ENCODE data around the gene SLC47A1. TPM values are rescaled to one million over a fixed set of nuclear protein-coding genes. Genes with fewer than 3 reads are reported as not detected.

SLC47A1 gene
- total and polyA plus RNA-seq, 2 experiments from 2014 or later = 0.76 to 7.0 TPM

DNA sequence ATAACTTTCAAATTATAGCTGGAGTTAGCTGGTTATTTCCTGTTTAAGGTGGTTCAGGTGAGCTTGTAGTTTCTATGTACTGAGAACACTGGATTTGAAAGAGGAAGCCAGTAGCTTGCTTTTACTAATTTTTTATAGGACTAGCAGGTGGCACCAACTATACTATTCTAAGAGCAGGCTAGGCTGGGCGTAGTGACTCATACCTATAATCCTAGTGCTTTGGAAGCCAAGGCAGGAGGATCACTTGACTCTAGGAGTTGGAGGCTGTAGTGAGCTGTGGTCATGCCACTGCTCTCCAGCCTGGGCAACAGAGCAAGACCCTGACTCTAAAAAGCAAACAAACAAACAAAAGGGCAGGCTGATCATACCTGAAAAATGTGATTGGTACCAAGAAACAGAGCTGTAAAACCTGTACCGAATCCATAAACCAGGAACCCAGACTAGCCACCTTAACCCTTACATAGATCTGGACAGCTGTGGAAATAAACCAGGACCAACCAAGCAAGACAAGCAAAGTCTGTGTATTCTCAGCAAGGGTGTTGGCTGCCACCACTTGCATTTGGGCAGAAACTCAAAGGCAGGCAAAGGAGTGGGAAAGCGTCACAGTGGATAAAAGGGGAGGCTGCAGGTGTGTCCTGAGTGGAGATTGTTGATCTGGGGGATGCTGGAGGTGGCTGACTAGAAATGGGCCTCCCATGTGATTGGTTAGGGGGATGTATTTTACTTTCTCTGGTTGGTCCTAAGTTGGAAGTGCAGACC, 36.3 kb downstream of the SLC47A1 start:
- in situ Hi-C loops (cut with MboI) = no loop called here
- Histone ChIP-seq H3K4me2 (ENCODE audit: unreplicated experiment) (no peak overlapping the region), H3K9me3 (ENCODE audit: low read depth) (no peaks in the 10 kb centered on the region), H3K4me1 (ENCODE audit: insufficient read depth) (no peaks in the 10 kb centered on the region), H3K9me2 (ENCODE audit: insufficient read depth) (no peaks in the 10 kb centered on the region), H3K27me3 (replicated peaks; ENCODE audit: insufficient read depth) (peaks cover 3% of the 10 kb centered on the region; the same call in 1 of the 2 replicates), H3K79me2 (ENCODE audit: insufficient read depth) (no peaks in the 10 kb centered on the region), H4K20me1 (ENCODE audit: insufficient read depth) (no peaks in the 10 kb centered on the region), H3K27ac (no peak overlapping the region), H3K4me3 (no peak overlapping the region), H2AFZ (no peak overlapping the region), H3K9ac (no peak overlapping the region), H3K36me3 (ENCODE audit: low read depth) (no peaks in the 10 kb centered on the region), H3F3A (ENCODE audit: insufficient read depth) (no peaks in the 10 kb centered on the region)
- no peak for TF ChIP-seq EZH2 (IDR thresholded peaks at IDR 0.05; ENCODE audit: insufficient read depth, poor library complexity, severe bottlenecking)
- no peak for TF ChIP-seq EZH2phosphoT487 (IDR thresholded peaks at IDR 0.05; ENCODE audit: insufficient read depth, low read depth)
- DNase-seq = no peak
- WGBS, 2 experiments (ENCODE audit: low coverage in 1 of 2, low lambda C conversion rate in 2 of 2, missing lambda C conversion rate in 2 of 2) = 42 to 59% methylated on average over 3 of the region's 3 CpGs

DNA sequence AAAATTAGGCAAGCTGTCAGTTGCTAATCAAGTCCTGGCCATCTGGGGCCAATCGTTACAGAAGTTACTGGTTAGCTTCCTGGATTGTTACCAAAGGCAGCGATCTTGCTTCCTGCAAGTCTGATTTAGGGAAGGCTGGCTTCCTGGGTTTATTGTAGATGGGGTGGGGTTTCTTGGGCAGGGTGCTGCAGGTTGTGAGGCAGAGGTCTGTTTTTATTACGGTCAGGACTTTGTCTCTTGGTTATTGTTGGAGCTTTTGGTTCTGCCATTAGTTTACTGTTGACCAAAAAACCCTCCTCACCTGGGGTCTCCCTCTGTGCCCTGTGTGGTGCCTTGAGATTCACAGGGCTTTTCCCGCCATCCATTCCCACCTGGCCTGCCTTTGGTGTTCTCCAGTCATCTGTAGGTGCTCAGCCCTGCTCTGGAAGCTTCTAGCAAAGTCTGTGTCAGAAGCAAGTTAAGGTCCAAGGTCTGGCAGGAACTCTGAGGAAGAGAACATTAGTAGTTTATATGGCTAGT, 36.9 kb downstream of the SLC47A1 start:
- H3K4me2 ChIP-seq (ENCODE audit: unreplicated experiment) = no peak overlapping the region
- H2AFZ ChIP-seq = no peak overlapping the region
- no peaks in the 10 kb centered on the region for H3K4me1 ChIP-seq (ENCODE audit: insufficient read depth)
- no peaks in the 10 kb centered on the region for H3K79me2 ChIP-seq (ENCODE audit: insufficient read depth)
- TF ChIP-seq EZH2phosphoT487 (IDR thresholded peaks at IDR 0.05; ENCODE audit: insufficient read depth, low read depth) (no peak), EZH2 (IDR thresholded peaks at IDR 0.05; ENCODE audit: insufficient read depth, poor library complexity, severe bottlenecking) (no peak)
- H3K4me3 ChIP-seq = no peak overlapping the region
- DNase-seq = no peak
- peaks cover 3% of the 10 kb centered on the region; the same call in 1 of the 2 replicates for H3K27me3 ChIP-seq (replicated peaks; ENCODE audit: insufficient read depth)
- 16 to 17% methylated on average over 4 of the region's 4 CpGs for WGBS, 2 experiments (ENCODE audit: low coverage in 1 of 2, low lambda C conversion rate in 2 of 2, missing lambda C conversion rate in 2 of 2)
- H3K9ac ChIP-seq = no peak overlapping the region
- H3K9me3 ChIP-seq (ENCODE audit: low read depth) = no peaks in the 10 kb centered on the region
- no peaks in the 10 kb centered on the region for H3K36me3 ChIP-seq (ENCODE audit: low read depth)
- H3K9me2 ChIP-seq (ENCODE audit: insufficient read depth) = no peaks in the 10 kb centered on the region
- in situ Hi-C loops (cut with MboI) = no loop called here
- H4K20me1 ChIP-seq (ENCODE audit: insufficient read depth) = no peaks in the 10 kb centered on the region
- H3F3A ChIP-seq (ENCODE audit: insufficient read depth) = no peaks in the 10 kb centered on the region
- no peak overlapping the region for H3K27ac ChIP-seq

DNA sequence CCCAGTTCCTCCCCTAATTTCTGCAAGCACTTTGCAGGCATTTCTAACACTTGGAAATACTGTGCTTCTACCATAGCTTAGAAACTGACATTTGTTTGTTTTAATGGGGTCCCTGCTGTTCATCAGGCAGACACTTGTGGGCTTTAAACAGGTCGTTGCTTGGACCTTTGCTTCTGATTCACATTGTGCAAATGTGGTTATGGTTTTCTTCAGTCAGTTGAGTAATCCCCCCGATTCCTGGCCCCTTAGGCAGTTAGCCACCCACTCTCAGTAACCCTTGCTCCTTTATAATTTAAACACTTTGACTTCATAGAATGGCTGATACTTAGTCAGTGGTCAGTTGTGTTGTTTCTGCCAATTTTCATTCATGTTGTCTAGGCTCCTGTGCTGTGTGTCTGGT, 39.4 kb downstream of the SLC47A1 start:
- DNase-seq = peak; percentile 36
- TF ChIP-seq EZH2phosphoT487 (IDR thresholded peaks at IDR 0.05; ENCODE audit: insufficient read depth, low read depth) = no peak
- no peak for TF ChIP-seq EZH2 (IDR thresholded peaks at IDR 0.05; ENCODE audit: insufficient read depth, poor library complexity, severe bottlenecking)
- Histone ChIP-seq H3K9me3 (ENCODE audit: low read depth) (no peaks in the 10 kb centered on the region), H2AFZ (no peak overlapping the region), H3K36me3 (ENCODE audit: low read depth) (no peaks in the 10 kb centered on the region), H3K27me3 (replicated peaks; ENCODE audit: insufficient read depth) (peaks cover 3% of the 10 kb centered on the region; the same call in 1 of the 2 replicates), H3F3A (ENCODE audit: insufficient read depth) (no peaks in the 10 kb centered on the region), H3K79me2 (ENCODE audit: insufficient read depth) (no peaks in the 10 kb centered on the region), H3K27ac (no peak overlapping the region), H3K4me1 (ENCODE audit: insufficient read depth) (no peaks in the 10 kb centered on the region), H4K20me1 (ENCODE audit: insufficient read depth) (no peaks in the 10 kb centered on the region), H3K4me3 (no peak overlapping the region), H3K9me2 (ENCODE audit: insufficient read depth) (no peaks in the 10 kb centered on the region), H3K4me2 (ENCODE audit: unreplicated experiment) (no peak overlapping the region), H3K9ac (no peak overlapping the region)
- in situ Hi-C loops (cut with MboI) = no loop called here
- WGBS, 2 experiments (ENCODE audit: low coverage in 1 of 2, low lambda C conversion rate in 2 of 2, missing lambda C conversion rate in 2 of 2) = 10 to 13% methylated on average over 2 of the region's 2 CpGs

DNA sequence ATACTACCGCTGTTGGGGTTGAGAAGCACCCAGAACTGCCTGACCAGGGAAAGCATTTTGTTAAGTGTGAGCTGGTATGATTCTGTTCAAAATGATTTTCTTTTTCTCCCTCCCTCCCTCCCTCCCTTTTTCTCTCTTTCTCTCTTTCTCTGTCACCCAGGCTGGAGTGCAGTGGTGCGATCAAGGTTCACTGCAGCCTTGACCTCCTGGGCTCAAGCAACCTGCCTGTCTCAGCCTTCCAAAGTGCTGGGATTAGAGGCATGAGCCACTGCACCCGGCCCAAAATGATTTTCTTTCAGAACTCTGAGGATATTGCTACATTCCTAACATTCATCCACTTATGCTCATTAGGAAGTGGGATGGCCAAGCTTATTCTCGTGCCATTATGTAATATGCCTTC, 41.3 kb downstream of the SLC47A1 start:
- no peaks in the 10 kb centered on the region for H3K36me3 ChIP-seq (ENCODE audit: low read depth)
- H3K9me2 ChIP-seq (ENCODE audit: insufficient read depth) = no peaks in the 10 kb centered on the region
- H4K20me1 ChIP-seq (ENCODE audit: insufficient read depth) = no peaks in the 10 kb centered on the region
- H3K9ac ChIP-seq = no peak overlapping the region
- H3K27me3 ChIP-seq (replicated peaks; ENCODE audit: insufficient read depth) = peaks cover 7% of the 10 kb centered on the region
- no peak overlapping the region for H3K4me2 ChIP-seq (ENCODE audit: unreplicated experiment)
- H3F3A ChIP-seq (ENCODE audit: insufficient read depth) = no peaks in the 10 kb centered on the region
- peak; percentile 2 for DNase-seq
- H3K4me3 ChIP-seq = no peak overlapping the region
- H2AFZ ChIP-seq = no peak overlapping the region
- H3K27ac ChIP-seq = no peak overlapping the region
- WGBS, 2 experiments (ENCODE audit: low coverage in 1 of 2, low lambda C conversion rate in 2 of 2, missing lambda C conversion rate in 2 of 2) = 78 to 80% methylated on average over 4 of the region's 4 CpGs
- TF ChIP-seq EZH2 (IDR thresholded peaks at IDR 0.05; ENCODE audit: insufficient read depth, poor library complexity, severe bottlenecking) (no peak), EZH2phosphoT487 (IDR thresholded peaks at IDR 0.05; ENCODE audit: insufficient read depth, low read depth) (no peak)
- in situ Hi-C loops (cut with MboI) = no loop called here
- H3K4me1 ChIP-seq (ENCODE audit: insufficient read depth) = no peaks in the 10 kb centered on the region
- H3K79me2 ChIP-seq (ENCODE audit: insufficient read depth) = no peaks in the 10 kb centered on the region
- no peaks in the 10 kb centered on the region for H3K9me3 ChIP-seq (ENCODE audit: low read depth)

Data from GM23248 (cell line).